ENCODE results near the gene CDCA7. TPM values are rescaled to one million over a fixed set of nuclear protein-coding genes. Genes with fewer than 3 reads are reported as not detected.
"Not testable (repeated sequence)": the region's sequence is repeated elsewhere in the genome, so short reads cannot be mapped to it uniquely, and the experiment has no call there.

Gene CDCA7
- 1 to 10 TPM in 3 of 6 donors, under 1 TPM in 2, not detected in 1; 0.46 to 3.1 (median 1.0) TPM for total RNA-seq

DNA sequence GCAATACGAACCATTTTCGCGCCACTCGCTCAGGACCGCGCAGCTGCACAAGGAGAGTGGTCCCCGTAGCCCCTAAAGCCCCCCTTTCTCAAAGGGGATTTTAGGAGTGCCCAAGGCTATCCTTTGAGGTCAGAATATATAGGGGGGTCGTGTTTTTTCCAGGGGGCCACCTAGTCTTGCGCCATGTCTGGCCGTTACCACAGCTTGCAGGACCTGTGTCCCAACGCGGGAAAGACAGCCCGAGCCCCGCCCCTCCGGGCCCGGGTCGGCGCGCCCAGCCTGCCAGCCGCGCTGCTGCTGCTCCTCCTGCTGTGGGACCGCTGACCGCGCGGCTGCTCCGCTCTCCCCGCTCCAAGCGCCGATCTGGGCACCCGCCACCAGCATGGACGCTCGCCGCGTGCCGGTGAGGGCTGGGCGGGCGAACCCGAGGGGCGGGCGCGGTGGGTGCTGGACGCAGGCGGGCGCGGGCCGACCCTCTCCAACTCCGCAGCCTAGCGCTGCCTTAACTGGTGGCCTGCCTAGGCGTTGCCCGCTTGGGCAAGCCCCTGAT is at the start of gene CDCA7:
CDCA7 (plus strand) TSS at position 291 of the 550 bp plus-strand sequence; CDS start at position 383, 92 bp downstream.
- H3K4me3 ChIP-seq: peak within 1 kb of the TSS; percentile 48 to 69 (median 52)
- WGBS, 2 donors: 1 to 3% methylated on average over 7 to 33 of the region's 50 CpGs
- ATAC-seq (ENCODE audit: low FRiP score in 2 of 2) (peak; percentile 41 to 81), DNase-seq (peak; percentile 39 to 91)
- H3K4me1 ChIP-seq: peaks cover 18 to 26% (median 20%) of the 10 kb centered on the region in 4 donors
- no peaks in the 10 kb centered on the region for H3K36me3 ChIP-seq
- TF ChIP-seq POLR2A (IDR thresholded peaks at IDR 0.05) (no peak), POLR2AphosphoS5 (IDR thresholded peaks at IDR 0.05) (no peak), CTCF (IDR thresholded peaks at IDR 0.05) (no peak), EP300 (IDR thresholded peaks at IDR 0.05) (no peak)
- no peak within 1 kb of the TSS for H3K27ac ChIP-seq
- peaks cover 0 to 29% (median 7%) of the 10 kb centered on the region in 4 donors for H3K27me3 ChIP-seq
- no peaks in the 10 kb centered on the region for H3K9me3 ChIP-seq

- WGBS, 2 donors: 92 to 95% methylated on average over 2 of the region's 2 CpGs
- no peak for TF ChIP-seq POLR2AphosphoS5 (IDR thresholded peaks at IDR 0.05)
- no peak for TF ChIP-seq POLR2A (IDR thresholded peaks at IDR 0.05)
- Histone ChIP-seq H3K27ac (no peak overlapping the region), H3K4me3 (no peak overlapping the region), H3K27me3 (no peaks in the 10 kb centered on the region), H3K9me3 (peaks cover 0 to 5% (median 2%) of the 10 kb centered on the region in 4 donors), H3K4me1 (no peaks in the 10 kb centered on the region), H3K36me3 (no peaks in the 10 kb centered on the region)
- no peak for DNase-seq
- no peak for ATAC-seq (ENCODE audit: low FRiP score in 2 of 2)
Measured at GRCh38 chr2:173305303-173305702, 49.4 kb upstream of the CDCA7 start.

- DNase-seq (no peak), ATAC-seq (ENCODE audit: low FRiP score in 2 of 2) (no peak)
- H3K9me3 ChIP-seq: no peaks in the 10 kb centered on the region
- TF ChIP-seq POLR2A (IDR thresholded peaks at IDR 0.05) (no peak), POLR2AphosphoS5 (IDR thresholded peaks at IDR 0.05) (no peak), CTCF (IDR thresholded peaks at IDR 0.05) (no peak)
- no peaks in the 10 kb centered on the region for H3K36me3 ChIP-seq
- no peaks in the 10 kb centered on the region for H3K27me3 ChIP-seq
- no peaks in the 10 kb centered on the region for H3K4me1 ChIP-seq
- H3K4me3 ChIP-seq: no peak overlapping the region
- WGBS, 2 donors: 30 to 37% methylated on average over 4 of the region's 4 CpGs
- no peak overlapping the region for H3K27ac ChIP-seq
Measured at GRCh38 chr2:173307293-173307692, 47.4 kb upstream of the CDCA7 start.

GRCh38 chr2:173309370-173309769 is 45.3 kb upstream of the CDCA7 start:
- not testable (repeated sequence) for ATAC-seq (ENCODE audit: low FRiP score in 2 of 2)

GRCh38 chr2:173311844-173312606 is 42.6 kb upstream of the CDCA7 start:
- no peaks in the 10 kb centered on the region for H3K27me3 ChIP-seq
- no peak for TF ChIP-seq CTCF (IDR thresholded peaks at IDR 0.05)
- TF ChIP-seq POLR2A (IDR thresholded peaks at IDR 0.05): no peak
- no peak for TF ChIP-seq EP300 (IDR thresholded peaks at IDR 0.05)
- no peak for TF ChIP-seq POLR2AphosphoS5 (IDR thresholded peaks at IDR 0.05)
- H3K4me3 ChIP-seq: no peak overlapping the region
- no peaks in the 10 kb centered on the region for H3K36me3 ChIP-seq
- no peak overlapping the region for H3K27ac ChIP-seq
- DNase-seq (no peak), ATAC-seq (ENCODE audit: low FRiP score in 2 of 2) (no peak)
- no peaks in the 10 kb centered on the region for H3K9me3 ChIP-seq
- WGBS, 2 donors: 90 to 91% methylated on average over 9 of the region's 9 CpGs
- H3K4me1 ChIP-seq: no peaks in the 10 kb centered on the region

More at GRCh38 chr2:173309370-173309769, 45.3 kb upstream of the CDCA7 start:
- WGBS, 2 donors: 74 to 90% methylated on average over 2 to 5 of the region's 5 CpGs
- H3K36me3 ChIP-seq, H3K9me3 ChIP-seq, H3K4me3 ChIP-seq, H3K27me3 ChIP-seq, H3K4me1 ChIP-seq, DNase-seq, H3K27ac ChIP-seq: not testable (repeated sequence)

All from upper lobe of left lung (tissue), 6 donors.